Kasumi-1 (cell line): ENCODE data around the gene STARD13.

Source experiments
- DNase-seq, 2 experiments: peaks; one replicate each; lab custom pipeline; 2025; lab: John Stamatoyannopoulos, UW

Gene STARD13

GRCh38 chr13:33310245-33311038 is 24.9 kb upstream of the STARD13 start:
- DNase-seq = no peak

- no peak for DNase-seq
Measured at GRCh38 chr13:33308863-33309262, 23.3 kb upstream of the STARD13 start.

- no peak for DNase-seq
Measured at GRCh38 chr13:33307843-33308242, 22.3 kb upstream of the STARD13 start.

- DNase-seq = no peak
Measured at GRCh38 chr13:33303855-33304597, 18.5 kb upstream of the STARD13 start.

GRCh38 chr13:33299626-33300025 is 14.1 kb upstream of the STARD13 start:
- no peak for DNase-seq

- no peak for DNase-seq
Measured at GRCh38 chr13:33296793-33297425, 11.4 kb upstream of the STARD13 start.

- DNase-seq = no peak
Measured at GRCh38 chr13:33292712-33293111, 7.2 kb upstream of the STARD13 start.

GRCh38 chr13:33290421-33290965 is 4.9 kb upstream of the STARD13 start:
- no peak for DNase-seq

GRCh38 chr13:33289966-33290365 is 4.4 kb upstream of the STARD13 start:
- no peak for DNase-seq

GRCh38 chr13:33287142-33287882 is 1.8 kb upstream of the STARD13 start:
- no peak for DNase-seq

GRCh38 chr13:33286128-33286527 is 573 bp upstream of the STARD13 start:
- no peak for DNase-seq

- no peak for DNase-seq
Measured at GRCh38 chr13:33284916-33285315, 639 bp downstream of the STARD13 start.

GRCh38 chr13:33284031-33284430 is 1.5 kb downstream of the STARD13 start:
- DNase-seq = peak in 1 of 2 experiments; percentile 2

- no peak for DNase-seq
Measured at GRCh38 chr13:33283195-33283911, 2.2 kb downstream of the STARD13 start.

- no peak for DNase-seq
Measured at GRCh38 chr13:33281951-33282595, 3.5 kb downstream of the STARD13 start.

GRCh38 chr13:33280923-33281322 is 4.6 kb downstream of the STARD13 start:
- no peak for DNase-seq

GRCh38 chr13:33280279-33280905 is 5.2 kb downstream of the STARD13 start:
- no peak for DNase-seq

- DNase-seq = no peak
Measured at GRCh38 chr13:33279414-33280278, 5.9 kb downstream of the STARD13 start.

- no peak for DNase-seq
Measured at GRCh38 chr13:33278913-33279312, 6.6 kb downstream of the STARD13 start.
